Measurements from ENCODE around the gene CDC14B.
A peak's percentile ranks its signal among the peaks of the same experiment; 100 is the strongest.

CDC14B gene

DNA sequence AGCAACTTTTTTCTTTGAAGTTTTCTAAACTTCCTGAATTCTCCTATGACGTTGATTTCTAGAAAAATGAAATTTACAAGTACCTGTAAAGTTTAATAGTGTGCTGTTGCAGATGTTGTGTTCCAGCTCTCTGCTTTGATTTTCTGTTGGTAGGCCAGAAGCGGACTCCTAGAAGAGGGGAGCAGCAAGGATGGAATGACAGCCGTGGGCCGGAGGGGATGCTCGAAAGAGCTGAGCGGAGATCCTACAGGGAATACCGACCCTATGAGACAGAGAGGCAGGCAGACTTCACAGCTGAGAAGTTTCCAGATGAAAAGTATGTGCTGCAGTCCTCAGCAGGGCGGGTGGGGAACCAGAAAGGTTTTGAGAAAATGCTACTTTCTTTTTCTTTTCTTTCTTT, 161.4 kb downstream of the CDC14B start:
- TF ChIP-seq TAF1 (IDR thresholded peaks at IDR 0.05; ENCODE audit: low read depth): no peak
- TF ChIP-seq EGR1 (IDR thresholded peaks at IDR 0.05): no peak
- TF ChIP-seq, protein P1, sequence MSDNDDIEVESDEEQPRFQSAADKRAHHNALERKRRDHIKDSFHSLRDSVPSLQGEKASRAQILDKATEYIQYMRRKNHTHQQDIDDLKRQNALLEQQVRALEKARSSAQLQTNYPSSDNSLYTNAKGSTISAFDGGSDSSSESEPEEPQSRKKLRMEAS (IDR thresholded peaks at IDR 0.05): no peak
- TF ChIP-seq NFIC (IDR thresholded peaks at IDR 0.05): no peak
- TF ChIP-seq CEBPB (IDR thresholded peaks at IDR 0.05): no peak
- TF ChIP-seq ZBTB7A (IDR thresholded peaks at IDR 0.05; ENCODE audit: low read depth): no peak
- TF ChIP-seq, protein P2, sequence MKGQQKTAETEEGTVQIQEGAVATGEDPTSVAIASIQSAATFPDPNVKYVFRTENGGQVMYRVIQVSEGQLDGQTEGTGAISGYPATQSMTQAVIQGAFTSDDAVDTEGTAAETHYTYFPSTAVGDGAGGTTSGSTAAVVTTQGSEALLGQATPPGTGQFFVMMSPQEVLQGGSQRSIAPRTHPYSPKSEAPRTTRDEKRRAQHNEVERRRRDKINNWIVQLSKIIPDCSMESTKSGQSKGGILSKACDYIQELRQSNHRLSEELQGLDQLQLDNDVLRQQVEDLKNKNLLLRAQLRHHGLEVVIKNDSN (IDR thresholded peaks at IDR 0.05): no peak
- TF ChIP-seq FOXM1 (IDR thresholded peaks at IDR 0.05; ENCODE audit: borderline replicate concordance, low read depth): no peak
- TF ChIP-seq, protein P3, sequence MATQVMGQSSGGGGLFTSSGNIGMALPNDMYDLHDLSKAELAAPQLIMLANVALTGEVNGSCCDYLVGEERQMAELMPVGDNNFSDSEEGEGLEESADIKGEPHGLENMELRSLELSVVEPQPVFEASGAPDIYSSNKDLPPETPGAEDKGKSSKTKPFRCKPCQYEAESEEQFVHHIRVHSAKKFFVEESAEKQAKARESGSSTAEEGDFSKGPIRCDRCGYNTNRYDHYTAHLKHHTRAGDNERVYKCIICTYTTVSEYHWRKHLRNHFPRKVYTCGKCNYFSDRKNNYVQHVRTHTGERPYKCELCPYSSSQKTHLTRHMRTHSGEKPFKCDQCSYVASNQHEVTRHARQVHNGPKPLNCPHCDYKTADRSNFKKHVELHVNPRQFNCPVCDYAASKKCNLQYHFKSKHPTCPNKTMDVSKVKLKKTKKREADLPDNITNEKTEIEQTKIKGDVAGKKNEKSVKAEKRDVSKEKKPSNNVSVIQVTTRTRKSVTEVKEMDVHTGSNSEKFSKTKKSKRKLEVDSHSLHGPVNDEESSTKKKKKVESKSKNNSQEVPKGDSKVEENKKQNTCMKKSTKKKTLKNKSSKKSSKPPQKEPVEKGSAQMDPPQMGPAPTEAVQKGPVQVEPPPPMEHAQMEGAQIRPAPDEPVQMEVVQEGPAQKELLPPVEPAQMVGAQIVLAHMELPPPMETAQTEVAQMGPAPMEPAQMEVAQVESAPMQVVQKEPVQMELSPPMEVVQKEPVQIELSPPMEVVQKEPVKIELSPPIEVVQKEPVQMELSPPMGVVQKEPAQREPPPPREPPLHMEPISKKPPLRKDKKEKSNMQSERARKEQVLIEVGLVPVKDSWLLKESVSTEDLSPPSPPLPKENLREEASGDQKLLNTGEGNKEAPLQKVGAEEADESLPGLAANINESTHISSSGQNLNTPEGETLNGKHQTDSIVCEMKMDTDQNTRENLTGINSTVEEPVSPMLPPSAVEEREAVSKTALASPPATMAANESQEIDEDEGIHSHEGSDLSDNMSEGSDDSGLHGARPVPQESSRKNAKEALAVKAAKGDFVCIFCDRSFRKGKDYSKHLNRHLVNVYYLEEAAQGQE (IDR thresholded peaks at IDR 0.05; ENCODE audit: low read depth): no peak
- TF ChIP-seq TCF12 (IDR thresholded peaks at IDR 0.05; ENCODE audit: low read depth): no peak
- TF ChIP-seq TEAD4 (IDR thresholded peaks at IDR 0.05): no peak
- TF ChIP-seq EP300 (IDR thresholded peaks at IDR 0.05; ENCODE audit: borderline replicate concordance): no peak
- TF ChIP-seq YY1 (IDR thresholded peaks at IDR 0.05; ENCODE audit: low read depth): no peak
- TF ChIP-seq CREB1 (IDR thresholded peaks at IDR 0.05; ENCODE audit: low read depth): no peak
- no peak for TF ChIP-seq RAD21 (IDR thresholded peaks at IDR 0.05; ENCODE audit: low read depth)

DNA sequence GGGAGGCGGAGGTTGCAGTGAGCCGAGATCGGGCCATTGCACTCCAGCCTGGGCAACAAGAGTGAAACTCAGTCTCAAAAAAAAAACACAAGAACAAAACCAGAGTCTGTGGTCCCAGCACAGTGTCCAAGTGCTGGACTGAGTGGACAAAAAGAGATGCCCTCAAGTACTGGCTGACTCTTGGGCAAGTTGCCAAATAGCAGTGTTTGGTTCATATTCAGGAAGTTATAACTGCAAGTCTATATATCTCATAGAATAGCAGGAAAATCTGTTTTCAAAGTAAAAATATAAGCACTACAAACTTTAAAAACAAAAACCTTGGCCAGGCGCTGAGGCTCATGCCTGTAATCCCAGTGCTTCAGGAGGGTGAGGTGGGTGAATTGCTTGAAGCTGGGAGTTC, 162.4 kb downstream of the CDC14B start:
- TF ChIP-seq ZBTB7A (IDR thresholded peaks at IDR 0.05; ENCODE audit: low read depth) (no peak), NFIC (IDR thresholded peaks at IDR 0.05) (0 out of 2 replicates have a peak, but pooled peaks have one; percentile 9)

DNA sequence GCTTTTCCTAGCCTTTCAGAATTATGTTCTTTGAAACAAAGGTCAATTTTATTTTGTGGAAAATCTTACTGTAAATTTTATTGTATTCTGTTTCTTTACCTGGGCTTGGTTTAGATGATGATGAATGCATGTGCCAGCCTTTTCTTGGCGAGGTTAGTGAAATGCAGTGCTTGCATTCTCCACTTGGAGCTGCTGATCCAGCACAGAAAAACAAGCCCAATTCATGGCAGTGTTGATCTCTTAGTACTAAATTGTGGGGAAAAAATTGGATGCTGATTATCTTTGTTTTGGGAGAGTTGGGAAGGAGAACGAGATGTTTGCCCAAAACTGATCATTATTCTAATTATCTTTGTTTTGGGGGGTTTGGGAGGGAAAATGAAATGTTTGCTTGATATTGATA, 166.0 kb downstream of the CDC14B start:
- TF ChIP-seq, protein P1 (IDR thresholded peaks at IDR 0.05): no peak
- TF ChIP-seq TEAD4 (IDR thresholded peaks at IDR 0.05) (no peak), RAD21 (IDR thresholded peaks at IDR 0.05; ENCODE audit: low read depth) (peak; percentile 48), EGR1 (IDR thresholded peaks at IDR 0.05) (no peak)

DNA sequence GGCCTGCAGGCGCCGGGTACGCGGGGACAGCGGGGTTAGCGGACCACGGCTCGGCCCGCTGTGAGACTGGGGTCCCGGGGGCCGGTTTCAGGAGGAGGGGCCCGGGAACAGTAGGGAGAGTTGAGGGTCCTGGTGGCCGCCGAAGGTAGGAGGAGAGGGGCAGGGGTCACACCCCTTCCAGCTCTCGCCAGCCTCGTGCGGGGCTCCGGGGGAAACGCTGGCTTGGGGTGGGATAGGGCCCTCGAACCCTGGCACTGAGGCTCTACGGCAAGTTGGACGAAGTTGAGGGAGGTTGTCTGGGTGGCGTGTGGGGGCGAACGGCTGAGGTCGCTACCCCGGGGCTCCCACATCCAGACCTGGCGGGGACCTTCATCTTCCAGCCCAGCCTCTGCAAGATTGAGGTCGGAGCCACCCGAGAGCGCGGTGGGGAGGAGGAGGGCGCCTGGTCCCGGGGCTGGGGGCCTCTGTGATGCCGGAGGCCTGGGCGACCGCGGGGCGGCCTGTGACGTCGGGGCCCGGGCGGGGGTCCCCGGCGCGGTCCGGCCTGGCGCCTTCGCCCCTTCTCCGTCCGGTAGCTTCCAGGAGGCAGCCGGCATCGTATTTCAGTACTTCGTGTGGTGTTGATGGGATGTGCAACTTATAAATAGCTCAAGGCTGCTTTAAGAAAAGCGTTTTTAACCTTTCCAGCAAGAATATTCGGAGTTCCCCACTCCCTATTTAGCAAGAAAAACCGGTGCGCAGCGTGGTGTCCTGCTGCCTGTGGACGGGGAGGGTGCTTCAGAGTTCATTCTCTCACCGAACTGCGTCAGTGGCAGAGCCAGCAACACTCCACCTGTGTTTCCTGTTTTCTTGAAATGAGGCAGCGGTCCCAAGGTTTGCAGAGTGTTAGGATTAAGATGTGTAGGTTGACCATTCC, 168.8 kb downstream of the CDC14B start:
- TF ChIP-seq ZBTB7A (IDR thresholded peaks at IDR 0.05; ENCODE audit: low read depth): peak; percentile 86
- no peak for TF ChIP-seq TEAD4 (IDR thresholded peaks at IDR 0.05)
- TF ChIP-seq TCF12 (IDR thresholded peaks at IDR 0.05; ENCODE audit: low read depth): no peak
- no peak for TF ChIP-seq YY1 (IDR thresholded peaks at IDR 0.05; ENCODE audit: low read depth)
- no peak for TF ChIP-seq CEBPB (IDR thresholded peaks at IDR 0.05)
